Measurements from ENCODE around the gene LHX5.
"Not testable (repeated sequence)": the region's sequence is repeated elsewhere in the genome, so short reads cannot be mapped to it uniquely, and the experiment has no call there.

LHX5 gene

GRCh38 chr12:113471619-113472171 is at the start of gene LHX5:
Gene LHX5 (minus strand): TSS chr12:113471871. CDS start chr12:113471498, 373 bp downstream.
- no peak for DNase-seq (ENCODE audit: low read depth in 3 of 3)

GRCh38 chr12:113519464-113520307 is 48.0 kb upstream of the LHX5 start:
- DNase-seq (ENCODE audit: low read depth in 3 of 3) = no peak

GRCh38 chr12:113515082-113515856 is 43.6 kb upstream of the LHX5 start:
- DNase-seq (ENCODE audit: low read depth in 3 of 3) = no peak

GRCh38 chr12:113514602-113515001 is 42.9 kb upstream of the LHX5 start:
- no peak for DNase-seq (ENCODE audit: low read depth in 3 of 3)

- no peak for DNase-seq (ENCODE audit: low read depth in 3 of 3)
Measured at GRCh38 chr12:113512568-113512967, 40.9 kb upstream of the LHX5 start.

- no peak for DNase-seq (ENCODE audit: low read depth in 3 of 3)
Measured at GRCh38 chr12:113506867-113507266, 35.2 kb upstream of the LHX5 start.

- no peak for DNase-seq (ENCODE audit: low read depth in 3 of 3)
Measured at GRCh38 chr12:113505941-113506340, 34.3 kb upstream of the LHX5 start.

- DNase-seq (ENCODE audit: low read depth in 3 of 3) = no peak
Measured at GRCh38 chr12:113504917-113505316, 33.2 kb upstream of the LHX5 start.

- DNase-seq (ENCODE audit: low read depth in 3 of 3) = no peak
Measured at GRCh38 chr12:113500782-113501311, 29.2 kb upstream of the LHX5 start.

- DNase-seq (ENCODE audit: low read depth in 3 of 3) = no peak
Measured at GRCh38 chr12:113500306-113500675, 28.6 kb upstream of the LHX5 start.

GRCh38 chr12:113498490-113498889 is 26.8 kb upstream of the LHX5 start:
- DNase-seq (ENCODE audit: low read depth in 3 of 3) = no peak

- no peak for DNase-seq (ENCODE audit: low read depth in 3 of 3)
Measured at GRCh38 chr12:113497693-113498092, 26.0 kb upstream of the LHX5 start.

- not testable (repeated sequence) for DNase-seq (ENCODE audit: low read depth in 3 of 3)
Measured at GRCh38 chr12:113495941-113496340, 24.3 kb upstream of the LHX5 start.

GRCh38 chr12:113488322-113488721 is 16.7 kb upstream of the LHX5 start:
- no peak for DNase-seq (ENCODE audit: low read depth in 3 of 3)

GRCh38 chr12:113486722-113487121 is 15.1 kb upstream of the LHX5 start:
- DNase-seq (ENCODE audit: low read depth in 3 of 3) = no peak

GRCh38 chr12:113485330-113485729 is 13.7 kb upstream of the LHX5 start:
- DNase-seq (ENCODE audit: low read depth in 3 of 3) = no peak

- DNase-seq (ENCODE audit: low read depth in 3 of 3) = no peak
Measured at GRCh38 chr12:113482334-113482733, 10.7 kb upstream of the LHX5 start.

GRCh38 chr12:113480336-113480971 is 8.8 kb upstream of the LHX5 start:
- DNase-seq (ENCODE audit: low read depth in 3 of 3) = no peak

GRCh38 chr12:113479590-113480335 is 8.1 kb upstream of the LHX5 start:
- no peak for DNase-seq (ENCODE audit: low read depth in 3 of 3)

GRCh38 chr12:113479216-113479589 is 7.5 kb upstream of the LHX5 start:
- no peak for DNase-seq (ENCODE audit: low read depth in 3 of 3)

- no peak for DNase-seq (ENCODE audit: low read depth in 3 of 3)
Measured at GRCh38 chr12:113478351-113479011, 6.8 kb upstream of the LHX5 start.
